ENCODE results near the gene ANKK1.

Gene ANKK1

GRCh38 chr11:113378692-113379091 is 8.9 kb upstream of the ANKK1 start:
- Histone ChIP-seq H3K4me3 (ENCODE audit: low read depth in 1 of 2, low read length in 2 of 2) (no peak overlapping the region), H3K27me3 (ENCODE audit: low read depth, low read length) (no peaks in the 10 kb centered on the region), H3K36me3 (ENCODE audit: control insufficient read depth in 1 of 2, insufficient read depth in 2 of 2, low read length in 2 of 2) (no peaks in the 10 kb centered on the region), H3K4me1 (ENCODE audit: control insufficient read depth in 1 of 2, insufficient read depth in 2 of 2, low read length in 2 of 2) (no peaks in the 10 kb centered on the region), H3K27ac (ENCODE audit: low read length) (no peak overlapping the region), H3K9me3 (ENCODE audit: control insufficient read depth in 1 of 2, low read length in 2 of 2) (no peaks in the 10 kb centered on the region)

GRCh38 chr11:113382121-113382520 is 5.5 kb upstream of the ANKK1 start:
- Histone ChIP-seq H3K4me3 (ENCODE audit: low read depth in 1 of 2, low read length in 2 of 2) (no peak overlapping the region), H3K27ac (ENCODE audit: low read length) (no peak overlapping the region), H3K9me3 (ENCODE audit: control insufficient read depth in 1 of 2, low read length in 2 of 2) (no peaks in the 10 kb centered on the region), H3K4me1 (ENCODE audit: control insufficient read depth in 1 of 2, insufficient read depth in 2 of 2, low read length in 2 of 2) (no peaks in the 10 kb centered on the region), H3K36me3 (ENCODE audit: control insufficient read depth in 1 of 2, insufficient read depth in 2 of 2, low read length in 2 of 2) (no peaks in the 10 kb centered on the region), H3K27me3 (ENCODE audit: low read depth, low read length) (no peaks in the 10 kb centered on the region)

GRCh38 chr11:113384551-113384950 is 3.0 kb upstream of the ANKK1 start:
- Histone ChIP-seq H3K9me3 (ENCODE audit: control insufficient read depth in 1 of 2, low read length in 2 of 2) (no peaks in the 10 kb centered on the region), H3K27ac (ENCODE audit: low read length) (no peak overlapping the region), H3K36me3 (ENCODE audit: control insufficient read depth in 1 of 2, insufficient read depth in 2 of 2, low read length in 2 of 2) (no peaks in the 10 kb centered on the region), H3K27me3 (ENCODE audit: low read depth, low read length) (no peaks in the 10 kb centered on the region), H3K4me1 (ENCODE audit: control insufficient read depth in 1 of 2, insufficient read depth in 2 of 2, low read length in 2 of 2) (no peaks in the 10 kb centered on the region), H3K4me3 (ENCODE audit: low read depth in 1 of 2, low read length in 2 of 2) (no peak overlapping the region)

- no peak overlapping the region for H3K27ac ChIP-seq (ENCODE audit: low read length)
- H3K9me3 ChIP-seq (ENCODE audit: control insufficient read depth in 1 of 2, low read length in 2 of 2), result no peaks in the 10 kb centered on the region
- no peak overlapping the region for H3K4me3 ChIP-seq (ENCODE audit: low read depth in 1 of 2, low read length in 2 of 2)
- H3K36me3 ChIP-seq (ENCODE audit: control insufficient read depth in 1 of 2, insufficient read depth in 2 of 2, low read length in 2 of 2), result no peaks in the 10 kb centered on the region
- no peaks in the 10 kb centered on the region for H3K27me3 ChIP-seq (ENCODE audit: low read depth, low read length)
- H3K4me1 ChIP-seq (ENCODE audit: control insufficient read depth in 1 of 2, insufficient read depth in 2 of 2, low read length in 2 of 2), result no peaks in the 10 kb centered on the region
These were observed 1.8 kb upstream of the ANKK1 start for GRCh38 chr11:113385749-113386148.

- no peak overlapping the region for H3K27ac ChIP-seq (ENCODE audit: low read length)
- H3K9me3 ChIP-seq (ENCODE audit: control insufficient read depth in 1 of 2, low read length in 2 of 2), result no peaks in the 10 kb centered on the region
- H3K4me1 ChIP-seq (ENCODE audit: control insufficient read depth in 1 of 2, insufficient read depth in 2 of 2, low read length in 2 of 2), result no peaks in the 10 kb centered on the region
- no peaks in the 10 kb centered on the region for H3K36me3 ChIP-seq (ENCODE audit: control insufficient read depth in 1 of 2, insufficient read depth in 2 of 2, low read length in 2 of 2)
- H3K27me3 ChIP-seq (ENCODE audit: low read depth, low read length), result no peaks in the 10 kb centered on the region
- no peak overlapping the region for H3K4me3 ChIP-seq (ENCODE audit: low read depth in 1 of 2, low read length in 2 of 2)
These were observed 713 bp upstream of the ANKK1 start for GRCh38 chr11:113386866-113387265.

- H3K27me3 ChIP-seq (ENCODE audit: low read depth, low read length), result no peaks in the 10 kb centered on the region
- H3K9me3 ChIP-seq (ENCODE audit: control insufficient read depth in 1 of 2, low read length in 2 of 2), result no peaks in the 10 kb centered on the region
- H3K4me3 ChIP-seq (ENCODE audit: low read depth in 1 of 2, low read length in 2 of 2), result no peak overlapping the region
- no peaks in the 10 kb centered on the region for H3K36me3 ChIP-seq (ENCODE audit: control insufficient read depth in 1 of 2, insufficient read depth in 2 of 2, low read length in 2 of 2)
- no peaks in the 10 kb centered on the region for H3K4me1 ChIP-seq (ENCODE audit: control insufficient read depth in 1 of 2, insufficient read depth in 2 of 2, low read length in 2 of 2)
- H3K27ac ChIP-seq (ENCODE audit: low read length), result no peak overlapping the region
These were observed 1.7 kb downstream of the ANKK1 start for GRCh38 chr11:113389272-113389671.

GRCh38 chr11:113392236-113392921 is 4.8 kb downstream of the ANKK1 start:
- Histone ChIP-seq H3K4me1 (ENCODE audit: control insufficient read depth in 1 of 2, insufficient read depth in 2 of 2, low read length in 2 of 2) (no peaks in the 10 kb centered on the region), H3K4me3 (ENCODE audit: low read depth in 1 of 2, low read length in 2 of 2) (no peak overlapping the region), H3K27ac (ENCODE audit: low read length) (no peak overlapping the region), H3K9me3 (ENCODE audit: control insufficient read depth in 1 of 2, low read length in 2 of 2) (no peaks in the 10 kb centered on the region), H3K27me3 (ENCODE audit: low read depth, low read length) (no peaks in the 10 kb centered on the region), H3K36me3 (ENCODE audit: control insufficient read depth in 1 of 2, insufficient read depth in 2 of 2, low read length in 2 of 2) (no peaks in the 10 kb centered on the region)

- H3K27me3 ChIP-seq (ENCODE audit: low read depth, low read length), result no peaks in the 10 kb centered on the region
- H3K27ac ChIP-seq (ENCODE audit: low read length), result no peak overlapping the region
- H3K4me1 ChIP-seq (ENCODE audit: control insufficient read depth in 1 of 2, insufficient read depth in 2 of 2, low read length in 2 of 2), result no peaks in the 10 kb centered on the region
- H3K9me3 ChIP-seq (ENCODE audit: control insufficient read depth in 1 of 2, low read length in 2 of 2), result no peaks in the 10 kb centered on the region
- no peaks in the 10 kb centered on the region for H3K36me3 ChIP-seq (ENCODE audit: control insufficient read depth in 1 of 2, insufficient read depth in 2 of 2, low read length in 2 of 2)
- no peak overlapping the region for H3K4me3 ChIP-seq (ENCODE audit: low read depth in 1 of 2, low read length in 2 of 2)
These were observed 6.0 kb downstream of the ANKK1 start for GRCh38 chr11:113393501-113393985.

GRCh38 chr11:113394919-113395318 is 7.3 kb downstream of the ANKK1 start:
- Histone ChIP-seq H3K27me3 (ENCODE audit: low read depth, low read length) (no peaks in the 10 kb centered on the region), H3K36me3 (ENCODE audit: control insufficient read depth in 1 of 2, insufficient read depth in 2 of 2, low read length in 2 of 2) (no peaks in the 10 kb centered on the region), H3K4me3 (ENCODE audit: low read depth in 1 of 2, low read length in 2 of 2) (no peak overlapping the region), H3K9me3 (ENCODE audit: control insufficient read depth in 1 of 2, low read length in 2 of 2) (no peaks in the 10 kb centered on the region), H3K27ac (ENCODE audit: low read length) (no peak overlapping the region), H3K4me1 (ENCODE audit: control insufficient read depth in 1 of 2, insufficient read depth in 2 of 2, low read length in 2 of 2) (no peaks in the 10 kb centered on the region)

GRCh38 chr11:113395782-113396336 is 8.3 kb downstream of the ANKK1 start:
- H3K4me3 ChIP-seq (ENCODE audit: low read depth in 1 of 2, low read length in 2 of 2), result no peak overlapping the region
- H3K27ac ChIP-seq (ENCODE audit: low read length), result no peak overlapping the region
- no peaks in the 10 kb centered on the region for H3K36me3 ChIP-seq (ENCODE audit: control insufficient read depth in 1 of 2, insufficient read depth in 2 of 2, low read length in 2 of 2)
- no peaks in the 10 kb centered on the region for H3K4me1 ChIP-seq (ENCODE audit: control insufficient read depth in 1 of 2, insufficient read depth in 2 of 2, low read length in 2 of 2)
- H3K9me3 ChIP-seq (ENCODE audit: control insufficient read depth in 1 of 2, low read length in 2 of 2), result no peaks in the 10 kb centered on the region
- no peaks in the 10 kb centered on the region for H3K27me3 ChIP-seq (ENCODE audit: low read depth, low read length)

- H3K27ac ChIP-seq (ENCODE audit: low read length), result no peak overlapping the region
- no peaks in the 10 kb centered on the region for H3K4me1 ChIP-seq (ENCODE audit: control insufficient read depth in 1 of 2, insufficient read depth in 2 of 2, low read length in 2 of 2)
- H3K36me3 ChIP-seq (ENCODE audit: control insufficient read depth in 1 of 2, insufficient read depth in 2 of 2, low read length in 2 of 2), result no peaks in the 10 kb centered on the region
- H3K27me3 ChIP-seq (ENCODE audit: low read depth, low read length), result no peaks in the 10 kb centered on the region
- no peaks in the 10 kb centered on the region for H3K9me3 ChIP-seq (ENCODE audit: control insufficient read depth in 1 of 2, low read length in 2 of 2)
- H3K4me3 ChIP-seq (ENCODE audit: low read depth in 1 of 2, low read length in 2 of 2), result no peak overlapping the region
These were observed 9.1 kb downstream of the ANKK1 start for GRCh38 chr11:113396690-113397089.

GRCh38 chr11:113397212-113397611 is 9.6 kb downstream of the ANKK1 start:
- H3K9me3 ChIP-seq (ENCODE audit: control insufficient read depth in 1 of 2, low read length in 2 of 2), result no peaks in the 10 kb centered on the region
- no peak overlapping the region for H3K4me3 ChIP-seq (ENCODE audit: low read depth in 1 of 2, low read length in 2 of 2)
- no peaks in the 10 kb centered on the region for H3K36me3 ChIP-seq (ENCODE audit: control insufficient read depth in 1 of 2, insufficient read depth in 2 of 2, low read length in 2 of 2)
- H3K27ac ChIP-seq (ENCODE audit: low read length), result no peak overlapping the region
- no peaks in the 10 kb centered on the region for H3K4me1 ChIP-seq (ENCODE audit: control insufficient read depth in 1 of 2, insufficient read depth in 2 of 2, low read length in 2 of 2)
- no peaks in the 10 kb centered on the region for H3K27me3 ChIP-seq (ENCODE audit: low read depth, low read length)
